Activated CD8-positive, alpha-beta T cell treated with anti-CD3 and anti-CD28 coated beads, Interleukin-2, amount 10 ng/mL, durations not matched to agents 7 days and 5 days (primary cell): Measurements from ENCODE around the gene IFNAR1. TPM values are rescaled to one million over a fixed set of nuclear protein-coding genes. Genes with fewer than 3 reads are reported as not detected.

Experiments used
- ATAC-seq: fragments of 150-1000 bp; cut with Tn5 transposase; one replicate; pipeline ENCODE4 v1.10.0; 2021; ENCODE audit warnings: moderate library complexity
- CTCF ChIA-PET: fragments of 350-600 bp; sonication (Branson Sonifier 250); formaldehyde crosslinking; loops from one replicate; lab custom pipeline; 2021; ENCODE audit warnings: antibody characterized with exemption; lab: Charles Lee
- POLR2A ChIA-PET: fragments of 350-600 bp; sonication (Branson Sonifier 250); formaldehyde crosslinking; loops from one replicate; lab custom pipeline; 2021; ENCODE audit warnings: antibody characterized with exemption; lab: Charles Lee
- DNase-seq: peaks from one replicate; pipeline ENCODE4 v3.0.0-alpha.2; 2020
- H3K27ac Mint-ChIP-seq: one replicate; pipeline ENCODE4 v1.8.0; 2021; ENCODE audit warnings: mild to moderate bottlenecking, mixed read lengths
- H3K27me3 Mint-ChIP-seq: one replicate; pipeline ENCODE4 v1.8.0; 2021; ENCODE audit warnings: low read depth, mixed read lengths
- H3K36me3 Mint-ChIP-seq: one replicate; pipeline ENCODE4 v1.8.0; 2021; ENCODE audit warnings: low read depth, mixed read lengths
- H3K4me1 Mint-ChIP-seq: one replicate; pipeline ENCODE4 v1.8.0; 2021; ENCODE audit warnings: low read depth, mixed read lengths
- H3K4me3 Mint-ChIP-seq: one replicate; pipeline ENCODE4 v1.8.0; 2021; ENCODE audit warnings: mild to moderate bottlenecking, mixed read lengths
- H3K9me3 Mint-ChIP-seq: one replicate; pipeline ENCODE4 v1.8.0; 2022; ENCODE audit warnings: mixed read lengths; ENCODE audit not compliant: insufficient read depth
- total RNA-seq, 2 experiments: library from RNA; stranded (reverse); gene quantifications; one replicate each; pipeline ENCODE4 v1.2.3, GENCODE V29; 2021

IFNAR1 gene
- total RNA-seq, 2 experiments from 2014 or later, result 32.5 to 35.4 TPM

DNA sequence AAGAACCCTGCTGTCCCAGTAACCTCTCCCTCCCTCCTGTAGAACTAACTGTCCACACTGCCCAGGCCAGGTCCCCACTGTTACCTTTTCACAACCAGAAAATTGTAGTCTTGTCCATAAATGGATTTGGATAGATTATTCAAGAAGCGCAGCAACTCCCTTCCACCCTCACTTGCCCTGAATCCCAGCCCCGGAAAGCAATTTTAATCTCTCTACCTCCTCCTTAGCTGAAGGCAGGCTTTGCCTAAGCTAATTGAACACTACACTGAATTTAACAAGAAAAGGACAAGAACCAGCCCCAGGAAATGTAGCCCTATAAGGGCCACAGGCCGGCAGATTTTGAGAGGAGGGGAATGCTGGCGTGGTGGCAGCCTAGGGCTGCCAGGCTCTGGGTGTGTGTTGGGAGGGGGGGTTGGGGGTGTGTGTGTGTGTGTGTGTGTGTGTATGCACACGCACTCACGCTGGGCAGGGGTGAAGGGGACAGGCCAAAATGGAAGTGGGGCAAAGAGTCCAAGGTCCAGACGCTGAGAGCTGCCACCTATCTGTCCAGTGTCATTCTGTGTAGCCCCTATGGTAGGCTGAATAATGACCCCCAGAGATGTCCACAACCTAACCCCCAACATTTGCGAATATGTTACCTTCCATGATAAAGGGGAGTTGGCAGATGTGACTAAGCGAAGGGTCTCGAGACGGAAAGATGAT lies 67.7 kb downstream of the IFNAR1 start:
- H3K4me3 Mint-ChIP-seq, result no peak overlapping the region
- ChIA-PET CTCF (no interaction called here), POLR2A (no interaction called here)
- peaks cover 35% of the 10 kb centered on the region for H3K27me3 Mint-ChIP-seq
- no peak for DNase-seq
- no peaks in the 10 kb centered on the region for H3K4me1 Mint-ChIP-seq
- peak overlapping the region; percentile 20 for H3K27ac Mint-ChIP-seq
- H3K36me3 Mint-ChIP-seq, result no peaks in the 10 kb centered on the region
- no peak for ATAC-seq
- no peaks in the 10 kb centered on the region for H3K9me3 Mint-ChIP-seq

DNA sequence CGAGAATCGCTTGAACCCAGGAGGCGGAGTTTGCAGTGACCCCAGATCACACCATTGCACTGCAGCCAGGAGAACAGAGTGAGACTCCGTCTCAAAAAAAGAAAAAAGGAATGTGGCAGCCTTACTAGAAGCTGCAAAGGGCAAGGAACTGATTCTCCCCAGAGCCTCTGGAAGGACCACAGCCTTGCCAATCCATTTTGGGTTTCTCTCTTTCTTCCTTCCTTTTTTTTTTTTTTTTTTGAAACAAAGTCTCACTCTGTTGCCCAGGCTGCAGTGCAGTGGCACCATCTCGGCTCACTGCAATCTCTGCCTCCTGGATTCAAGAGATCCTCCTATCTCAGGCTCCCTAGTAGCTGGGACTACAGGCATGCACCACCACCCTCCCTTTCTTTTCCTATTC lies 68.6 kb downstream of the IFNAR1 start:
- ChIA-PET POLR2A (interaction anchor here (0.8 kb wide), 1 partner anchor 8 kb away, joined by 3 read pairs; no protein-coding TSS in a partner anchor), CTCF (no interaction called here)
- ATAC-seq (no peak), DNase-seq (no peak)
- Mint-ChIP-seq H3K4me3 (no peak overlapping the region), H3K27ac (no peak overlapping the region), H3K27me3 (peaks cover 35% of the 10 kb centered on the region), H3K9me3 (no peaks in the 10 kb centered on the region), H3K36me3 (no peaks in the 10 kb centered on the region), H3K4me1 (no peaks in the 10 kb centered on the region)

DNA sequence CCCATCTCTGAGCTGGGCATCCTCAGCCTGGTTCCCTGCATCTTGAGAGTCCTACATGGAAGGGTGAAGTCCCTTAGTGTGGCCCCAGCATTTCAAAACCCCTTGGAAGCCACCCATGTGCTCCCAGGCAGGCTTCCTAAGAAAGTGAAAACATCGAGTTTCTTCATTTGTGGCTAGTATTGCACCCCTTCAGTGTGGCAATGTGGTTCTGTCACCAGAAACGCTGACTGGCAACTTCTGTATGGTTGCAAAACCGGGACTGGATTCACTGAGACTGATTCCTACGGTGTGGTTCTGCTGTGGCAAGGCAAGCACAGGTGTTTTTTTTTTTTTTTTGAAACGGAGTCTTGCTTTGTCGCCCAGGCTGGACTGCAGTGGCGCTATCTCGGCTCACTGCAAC lies 69.5 kb downstream of the IFNAR1 start:
- Mint-ChIP-seq H3K4me1 (peaks cover 2% of the 10 kb centered on the region), H3K4me3 (no peak overlapping the region), H3K27ac (no peak overlapping the region), H3K9me3 (no peaks in the 10 kb centered on the region), H3K36me3 (no peaks in the 10 kb centered on the region), H3K27me3 (peaks cover 35% of the 10 kb centered on the region)
- ChIA-PET POLR2A (no interaction called here), CTCF (no interaction called here)
- DNase-seq, result no peak
- ATAC-seq, result no peak

DNA sequence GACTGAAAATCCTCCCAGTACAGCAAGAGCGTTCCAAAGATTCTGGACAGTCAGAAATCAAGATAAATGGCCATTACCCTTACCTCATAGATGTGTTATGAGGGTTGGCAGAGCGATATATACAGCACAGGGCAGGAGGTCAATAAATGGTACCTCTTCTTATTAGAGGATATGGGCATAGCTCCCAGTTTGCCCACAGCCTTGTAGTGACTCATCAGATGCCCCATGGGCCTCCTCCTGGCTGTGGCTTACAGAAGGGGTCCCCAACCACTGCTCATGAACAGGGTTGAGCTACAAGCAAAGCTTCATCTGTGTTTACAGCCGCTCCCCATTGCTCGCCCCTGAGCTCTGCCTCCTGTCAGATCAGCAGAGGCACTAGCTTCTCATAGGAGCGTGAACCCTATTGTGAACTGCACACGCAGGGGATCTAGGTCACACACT lies 71.1 kb downstream of the IFNAR1 start:
- no peak overlapping the region for H3K27ac Mint-ChIP-seq
- ATAC-seq (no peak), DNase-seq (no peak)
- CTCF ChIA-PET, result interaction anchor here (1.1 to 1.4 kb wide), 2 partner anchors 35 to 199 kb away, joined by 3 to 6 read pairs; no protein-coding TSS in a partner anchor
- peaks cover 28% of the 10 kb centered on the region for H3K27me3 Mint-ChIP-seq
- H3K4me1 Mint-ChIP-seq, result peaks cover 13% of the 10 kb centered on the region
- no peaks in the 10 kb centered on the region for H3K36me3 Mint-ChIP-seq
- POLR2A ChIA-PET, result interaction anchor here (1.5 kb wide), 1 partner anchor 9 kb away, joined by 4 read pairs; no protein-coding TSS in a partner anchor
- H3K9me3 Mint-ChIP-seq, result no peaks in the 10 kb centered on the region
- H3K4me3 Mint-ChIP-seq, result no peak overlapping the region

DNA sequence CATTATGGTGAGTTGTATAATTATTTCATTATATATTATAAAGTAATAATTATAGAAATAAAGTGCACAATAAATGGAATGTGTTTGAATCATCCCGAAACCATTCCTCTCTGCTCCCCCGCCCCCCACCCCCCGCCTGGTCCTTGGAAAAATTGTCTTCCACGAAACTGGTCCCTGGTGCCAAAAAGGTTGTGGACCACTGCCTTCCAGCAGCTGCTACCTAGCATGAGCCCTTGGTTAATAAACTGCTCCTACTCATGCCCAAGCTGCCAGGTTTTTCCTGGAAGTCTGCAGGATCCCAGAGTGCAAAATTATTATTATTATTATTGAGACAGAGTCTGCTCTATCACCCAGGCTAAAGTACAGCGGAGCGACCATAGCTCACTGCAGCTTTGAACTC lies 71.7 kb downstream of the IFNAR1 start:
- Mint-ChIP-seq H3K4me1 (peaks cover 16% of the 10 kb centered on the region), H3K4me3 (no peak overlapping the region), H3K27me3 (peaks cover 30% of the 10 kb centered on the region), H3K36me3 (no peaks in the 10 kb centered on the region), H3K27ac (no peak overlapping the region), H3K9me3 (no peaks in the 10 kb centered on the region)
- ChIA-PET POLR2A (interaction anchor here (1.5 kb wide), 1 partner anchor 10 kb away, joined by 4 read pairs; no protein-coding TSS in a partner anchor), CTCF (interaction anchor here (1.1 to 1.4 kb wide), 2 partner anchors 36 to 199 kb away, joined by 3 to 6 read pairs; no protein-coding TSS in a partner anchor)
- DNase-seq (no peak), ATAC-seq (no peak)

DNA sequence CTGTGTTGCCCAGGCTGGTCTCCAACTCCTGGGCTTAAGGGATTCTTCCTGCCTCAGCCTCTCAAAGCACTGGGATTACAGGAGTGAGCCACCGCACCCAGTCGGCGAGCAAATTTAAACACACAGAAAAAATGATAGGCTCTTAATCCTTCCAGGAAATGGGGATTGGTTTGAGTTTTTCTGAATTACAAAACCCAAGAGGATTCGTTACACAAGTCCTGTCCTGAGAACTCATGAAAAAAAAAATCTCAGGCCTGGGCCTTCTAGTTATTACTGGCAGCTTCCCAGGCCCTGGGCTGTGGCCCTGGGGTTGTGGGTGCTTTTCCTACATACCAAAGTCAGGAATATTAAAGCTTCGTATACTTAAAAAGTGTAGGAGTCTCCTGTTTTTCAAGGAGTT lies 72.2 kb downstream of the IFNAR1 start:
- no peak for DNase-seq
- CTCF ChIA-PET, result interaction anchor here (1.1 to 1.4 kb wide), 2 partner anchors 36 to 200 kb away, joined by 3 to 6 read pairs; no protein-coding TSS in a partner anchor
- no peak for ATAC-seq
- Mint-ChIP-seq H3K4me3 (no peak overlapping the region), H3K9me3 (no peaks in the 10 kb centered on the region), H3K4me1 (peaks cover 19% of the 10 kb centered on the region), H3K27ac (no peak overlapping the region), H3K36me3 (no peaks in the 10 kb centered on the region), H3K27me3 (peaks cover 29% of the 10 kb centered on the region)
- POLR2A ChIA-PET, result no interaction called here

DNA sequence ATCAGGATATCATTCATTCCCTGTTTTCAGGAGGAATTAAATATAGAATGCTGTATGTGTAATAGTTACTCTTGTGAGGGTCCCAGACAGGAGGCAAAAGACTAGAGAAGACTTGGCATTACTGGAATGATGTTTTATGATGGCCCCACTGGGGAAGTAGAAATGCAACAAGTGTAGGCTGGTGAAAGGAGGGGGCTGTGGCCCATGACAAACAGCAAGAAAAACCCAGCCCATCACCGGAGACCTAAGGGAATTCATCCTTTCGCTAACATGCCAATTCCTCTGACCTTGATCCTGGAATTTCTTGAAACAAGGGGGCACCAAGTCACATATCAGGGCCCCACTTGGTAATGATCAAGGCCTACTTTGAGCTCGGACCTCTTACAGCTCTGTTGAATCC lies 72.9 kb downstream of the IFNAR1 start:
- CTCF ChIA-PET, result no interaction called here
- no peak for ATAC-seq
- POLR2A ChIA-PET, result no interaction called here
- H3K4me1 Mint-ChIP-seq, result peaks cover 19% of the 10 kb centered on the region
- no peak overlapping the region for H3K4me3 Mint-ChIP-seq
- H3K27me3 Mint-ChIP-seq, result peaks cover 25% of the 10 kb centered on the region
- H3K9me3 Mint-ChIP-seq, result no peaks in the 10 kb centered on the region
- no peak for DNase-seq
- H3K27ac Mint-ChIP-seq, result no peak overlapping the region
- H3K36me3 Mint-ChIP-seq, result no peaks in the 10 kb centered on the region

DNA sequence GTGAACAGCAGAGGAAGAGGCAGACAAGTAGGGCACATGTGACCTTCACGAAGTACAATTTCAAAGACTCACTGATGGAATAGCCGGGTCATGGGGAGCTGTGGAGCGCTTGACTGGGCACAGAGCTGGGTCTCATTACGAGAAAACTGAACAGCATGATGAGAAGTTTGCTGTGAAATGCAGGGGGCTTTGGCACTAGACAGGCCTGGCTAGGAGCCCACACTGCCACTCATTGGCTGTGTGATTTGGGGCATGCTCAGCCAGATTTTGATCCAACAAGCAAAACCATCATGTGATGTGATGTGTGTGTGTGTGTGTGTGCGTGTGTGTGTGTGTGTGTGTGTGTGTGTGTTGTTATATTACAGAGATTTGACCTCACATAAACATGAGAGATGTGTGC lies 73.6 kb downstream of the IFNAR1 start:
- ATAC-seq, result no peak
- Mint-ChIP-seq H3K27me3 (peaks cover 23% of the 10 kb centered on the region), H3K4me1 (peaks cover 19% of the 10 kb centered on the region), H3K4me3 (no peak overlapping the region), H3K9me3 (no peaks in the 10 kb centered on the region), H3K27ac (no peak overlapping the region), H3K36me3 (no peaks in the 10 kb centered on the region)
- POLR2A ChIA-PET, result no interaction called here
- CTCF ChIA-PET, result no interaction called here
- DNase-seq, result no peak

DNA sequence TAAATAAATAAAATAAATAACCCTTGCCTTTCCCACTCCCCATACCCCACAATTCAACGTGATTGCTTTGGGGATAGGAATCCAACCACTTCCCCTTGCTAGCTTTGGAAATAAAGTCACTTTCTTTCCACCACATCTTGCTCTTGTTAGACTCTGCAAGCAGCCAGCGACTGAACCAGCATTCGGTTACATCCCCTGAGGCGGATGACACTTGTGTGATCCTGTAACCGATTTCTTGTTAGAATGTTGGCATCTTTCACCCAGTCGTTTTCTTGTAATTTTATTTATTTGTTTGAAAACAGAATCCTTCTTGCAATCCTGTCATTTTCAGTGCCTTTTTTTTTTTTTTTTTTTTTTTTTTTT lies 76.8 kb downstream of the IFNAR1 start:
- ChIA-PET CTCF (no interaction called here), POLR2A (no interaction called here)
- H3K4me1 Mint-ChIP-seq, result peaks cover 41% of the 10 kb centered on the region
- no peak for ATAC-seq
- H3K27ac Mint-ChIP-seq, result no peak overlapping the region
- no peak overlapping the region for H3K4me3 Mint-ChIP-seq
- H3K9me3 Mint-ChIP-seq, result no peaks in the 10 kb centered on the region
- peaks cover 5% of the 10 kb centered on the region for H3K36me3 Mint-ChIP-seq
- DNase-seq, result no peak
- peaks cover 22% of the 10 kb centered on the region for H3K27me3 Mint-ChIP-seq

DNA sequence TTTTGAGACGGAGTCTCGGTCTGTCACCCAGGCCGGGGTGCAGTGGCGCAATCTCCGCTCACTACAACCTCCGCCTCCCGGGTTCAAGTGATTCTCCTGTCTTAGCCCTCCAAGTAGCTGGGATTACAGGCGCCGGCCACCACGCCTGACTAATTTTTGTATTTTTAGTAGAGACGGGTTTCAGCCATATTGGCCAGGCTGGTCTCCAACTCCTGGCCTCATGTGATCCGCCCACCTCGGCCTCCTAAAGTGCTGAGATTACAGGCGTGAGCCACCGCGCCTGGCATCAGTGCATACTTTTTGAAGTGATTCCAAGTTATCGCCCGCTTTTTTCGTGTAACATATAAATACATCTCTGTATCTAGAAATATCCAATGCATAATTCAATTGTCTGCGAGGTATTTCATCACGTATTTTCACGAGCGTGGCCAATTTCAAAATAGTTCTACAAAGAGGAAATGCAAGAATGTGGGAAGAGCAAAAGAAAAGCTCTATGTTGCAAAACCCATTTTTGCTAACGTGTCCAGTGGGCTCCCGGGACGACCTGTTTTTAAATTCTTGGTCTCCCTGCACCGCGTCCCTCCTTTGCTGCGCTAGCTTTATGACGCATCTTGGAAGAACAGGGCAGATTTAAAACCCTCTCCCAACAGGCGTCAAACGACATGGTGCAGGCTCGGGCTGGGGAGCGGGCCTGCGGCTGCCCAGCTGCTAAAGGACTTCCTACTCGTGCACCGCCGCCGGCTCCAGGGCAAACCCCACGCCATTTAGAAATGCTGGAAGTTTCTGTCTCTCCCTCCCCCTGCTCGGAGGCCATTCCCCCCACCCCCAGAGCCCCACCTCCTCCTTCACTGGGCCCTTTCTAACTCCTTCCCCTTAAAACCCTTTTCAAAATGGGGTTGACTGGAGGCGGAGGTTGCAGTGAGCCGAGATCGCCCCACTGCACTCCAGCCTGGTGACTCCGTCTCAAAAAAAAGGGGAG lies 77.5 kb downstream of the IFNAR1 start:
- ATAC-seq, result no peak
- H3K4me3 Mint-ChIP-seq, result peak overlapping the region; percentile 64
- ChIA-PET CTCF (no interaction called here), POLR2A (no interaction called here)
- H3K4me1 Mint-ChIP-seq, result peaks cover 48% of the 10 kb centered on the region
- peaks cover 27% of the 10 kb centered on the region for H3K27me3 Mint-ChIP-seq
- no peaks in the 10 kb centered on the region for H3K9me3 Mint-ChIP-seq
- DNase-seq, result no peak
- H3K36me3 Mint-ChIP-seq, result peaks cover 5% of the 10 kb centered on the region
- peak overlapping the region; percentile 75 for H3K27ac Mint-ChIP-seq

DNA sequence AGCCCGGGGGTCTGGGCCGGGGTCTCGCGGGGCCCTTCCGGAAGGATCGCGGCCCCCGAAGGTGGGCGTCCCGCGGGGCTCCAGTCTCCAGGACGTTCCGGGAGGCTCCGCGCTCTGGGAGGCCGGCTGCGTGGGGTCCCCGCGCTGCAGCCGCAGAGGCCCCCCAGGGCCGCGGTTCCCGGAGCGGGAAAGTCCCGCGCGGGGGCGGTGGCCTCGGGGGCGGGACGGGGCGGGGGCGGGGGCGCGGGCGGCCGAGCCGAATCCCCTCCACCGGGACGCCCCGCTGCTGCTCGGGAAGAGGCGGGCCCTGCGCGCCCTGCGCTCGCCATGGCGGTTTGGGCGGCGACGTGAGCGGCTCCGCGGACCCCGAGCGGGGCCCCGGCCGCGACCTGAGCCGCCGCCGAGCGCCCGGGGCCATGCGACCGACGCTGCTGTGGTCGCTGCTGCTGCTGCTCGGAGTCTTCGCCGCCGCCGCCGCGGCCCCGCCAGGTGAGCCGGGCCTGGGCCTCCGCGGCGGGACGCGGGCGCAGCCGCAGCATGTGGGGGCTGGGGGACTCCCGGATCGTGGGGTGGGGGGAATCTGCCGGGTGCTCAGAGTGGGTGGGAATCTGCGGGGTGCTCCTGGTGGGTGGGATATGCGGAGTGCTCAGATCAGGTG lies 78.5 kb downstream of the IFNAR1 start, which contains the start of gene IFNGR2:
TSS of gene IFNGR2 (plus strand) at position 286 of the 658 bp plus-strand sequence. CDS start at position 417, 131 bp downstream.
- Mint-ChIP-seq H3K36me3 (peaks cover 5% of the 10 kb centered on the region), H3K4me3 (peak within 1 kb of the TSS; percentile 79), H3K9me3 (no peaks in the 10 kb centered on the region), H3K27me3 (peaks cover 24% of the 10 kb centered on the region), H3K27ac (peak within 1 kb of the TSS; percentile 77), H3K4me1 (peaks cover 48% of the 10 kb centered on the region)
- CTCF ChIA-PET, result interaction anchor here (1.6 kb wide), 1 partner anchor 206 kb away, joined by 3 read pairs; no protein-coding TSS in a partner anchor
- ATAC-seq, result peak; percentile 65
- POLR2A ChIA-PET, result no interaction called here
- peak; percentile 34 for DNase-seq
